AG09319 (cell line): Measurements from ENCODE around the gene STAT3.
"Not testable (repeated sequence)": the region's sequence is repeated elsewhere in the genome, so short reads cannot be mapped to it uniquely, and the experiment has no call there.

Source experiments
- DNase-seq: peaks from one replicate; pipeline ENCODE4 v3.0.0-alpha.2; 2010; ENCODE audit warnings: low read depth; ENCODE audit errors: extremely low read depth
- CTCF ChIP-seq: IDR thresholded peaks from 2 replicates; pipeline ENCODE4 v1.5.1; 2011; ENCODE audit warnings: low read depth, mild to moderate bottlenecking, inconsistent platforms, low read length, moderate library complexity

The STAT3 gene

GRCh38 chr17:42423766-42424165 lies 35.5 kb upstream of the STAT3 start:
- TF ChIP-seq CTCF, result no peak
- DNase-seq, result no peak

GRCh38 chr17:42422958-42423712 lies 34.9 kb upstream of the STAT3 start, which contains the start of gene CAVIN1:
Gene CAVIN1, minus strand, starts transcription at chr17:42423256. Its CDS starts 159 bp downstream, at chr17:42423097.
- DNase-seq, result peak; percentile 99
- TF ChIP-seq CTCF, result no peak

DNA sequence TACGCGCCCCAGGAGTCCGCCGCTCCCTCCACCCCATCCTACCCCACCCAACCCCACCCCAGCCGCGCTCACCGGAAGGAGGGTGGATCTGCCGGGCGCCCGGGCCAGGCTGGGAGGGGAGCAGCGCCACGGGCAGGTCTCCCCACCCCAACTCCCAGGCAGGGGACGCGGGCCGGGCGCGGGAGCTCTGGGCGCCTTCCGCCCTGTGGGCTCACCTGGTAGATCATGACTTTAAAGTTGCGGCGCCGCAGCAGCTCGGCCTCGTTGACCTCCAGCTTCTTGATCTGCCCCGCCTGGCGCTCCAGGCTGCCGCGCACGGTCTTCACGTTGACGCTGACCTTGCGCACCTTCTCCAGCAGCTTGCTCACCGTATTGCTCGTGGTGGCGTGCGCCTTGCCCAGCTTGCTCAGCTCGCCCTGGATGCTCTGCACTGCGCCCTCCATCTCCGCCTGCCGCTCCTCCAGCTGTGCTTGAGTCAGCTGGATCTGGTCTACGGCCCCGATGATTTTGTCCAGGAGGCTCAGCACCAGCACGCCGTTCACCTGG lies 34.2 kb upstream of the STAT3 start:
- TF ChIP-seq CTCF, result no peak
- DNase-seq, result no peak

- no peak for TF ChIP-seq CTCF
Measured at GRCh38 chr17:42421507-42422338, 33.5 kb upstream of the STAT3 start.

DNA sequence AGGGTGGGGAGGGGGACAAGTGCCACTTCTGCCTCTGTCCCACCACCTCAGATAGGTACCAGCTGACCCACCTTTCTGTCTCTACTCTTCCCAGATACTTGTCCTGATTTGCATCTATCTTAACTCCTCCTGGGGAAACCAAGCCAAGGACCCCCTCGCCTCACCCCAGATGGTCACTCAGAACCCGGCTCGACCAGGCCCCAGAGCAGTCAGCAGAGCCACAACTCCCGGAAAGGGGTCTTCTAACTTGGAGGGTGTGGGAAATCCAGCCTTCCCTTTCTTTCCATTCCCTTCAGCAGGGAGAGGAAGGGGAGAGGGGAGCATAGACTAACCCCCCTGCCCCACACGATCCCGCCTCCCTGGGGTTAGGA lies 32.9 kb upstream of the STAT3 start:
- DNase-seq, result no peak
- no peak for TF ChIP-seq CTCF

More at GRCh38 chr17:42421507-42422338, 33.5 kb upstream of the STAT3 start:
- no peak for DNase-seq

DNA sequence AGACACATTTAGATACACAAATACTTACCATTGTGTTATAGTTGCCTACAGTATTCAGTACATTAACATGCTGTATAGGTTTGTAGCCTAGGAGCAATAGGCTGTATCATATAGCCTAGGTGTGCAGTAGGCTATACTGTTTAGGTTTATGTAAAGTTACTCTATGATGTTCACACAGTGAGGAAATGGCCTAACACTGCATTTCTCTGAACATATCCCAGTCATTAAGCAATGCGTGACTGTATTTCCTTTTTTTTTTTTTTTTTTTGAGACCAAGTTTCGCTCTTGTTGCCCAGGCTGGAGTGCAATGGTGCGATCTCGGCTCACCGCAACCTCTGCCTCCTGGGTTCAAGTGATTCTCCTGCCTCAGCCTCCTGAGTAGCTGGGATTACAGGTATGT lies 29.7 kb upstream of the STAT3 start:
- DNase-seq, result not testable (repeated sequence)

DNA sequence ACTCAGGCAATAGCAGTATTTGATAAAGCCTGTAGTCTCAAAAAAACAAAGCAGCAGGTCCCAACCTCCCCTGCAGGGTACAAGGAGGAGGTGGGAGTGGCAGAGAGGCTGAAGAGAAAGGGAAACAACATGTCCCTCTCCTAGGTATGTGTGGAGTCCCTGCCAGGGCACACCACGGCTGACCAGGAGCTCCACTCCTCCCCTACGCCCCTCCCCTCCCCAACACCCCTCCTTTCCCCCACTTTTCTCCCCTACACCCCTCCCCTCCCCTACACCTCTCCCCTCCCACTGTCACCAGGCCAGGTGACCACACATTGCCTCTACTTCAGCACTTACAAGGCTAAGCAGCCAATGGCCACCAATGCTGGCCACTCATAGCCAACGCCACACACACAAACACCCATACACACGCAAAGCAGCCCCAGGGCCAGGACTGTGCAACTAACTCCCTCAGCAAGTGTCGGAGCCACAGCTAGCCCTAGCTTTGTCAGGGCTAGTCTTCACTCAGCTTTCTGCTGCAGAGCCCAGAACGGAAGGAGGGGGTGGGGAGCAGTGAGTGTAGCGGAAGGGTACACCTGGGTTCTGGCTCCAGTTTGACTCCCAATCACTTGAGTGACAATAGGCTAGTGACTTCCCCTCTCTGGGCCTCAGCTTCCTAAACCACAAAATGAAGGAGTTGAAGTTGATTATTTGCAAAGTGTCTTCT lies 26.6 kb upstream of the STAT3 start:
- DNase-seq, result no peak
- no peak for TF ChIP-seq CTCF
